Common myeloid progenitor, CD34-positive (primary cell): ENCODE data around the gene MED12L. TPM values are rescaled to one million over a fixed set of nuclear protein-coding genes. Genes with fewer than 3 reads are reported as not detected.

Source experiments
- CTCF ChIA-PET: fragments of 350-600 bp; sonication (Branson Sonifier 250); formaldehyde crosslinking; loops from one replicate; lab custom pipeline; 2021; ENCODE audit warnings: antibody characterized with exemption; lab: Charles Lee
- POLR2A ChIA-PET: fragments of 350-600 bp; sonication (Branson Sonifier 250); formaldehyde crosslinking; loops from one replicate; lab custom pipeline; 2021; ENCODE audit warnings: antibody characterized with exemption; lab: Charles Lee
- DNase-seq, 3 donors: peaks; one replicate each; pipeline versions ENCODE4 v3.0.0 to v3.0.0-alpha.2; 2013
- H3K27ac ChIP-seq, 2 experiments: 1 replicate in 1 of 2; 2 replicates in 1 of 2; pipeline ENCODE4 v1.7.0; 2013; ENCODE audit warnings: inconsistent platforms in 2 of 2, low read length in 2 of 2, mild to moderate bottlenecking in 2 of 2, low read depth in 1 of 2, moderate library complexity in 1 of 2; ENCODE audit not compliant: severe bottlenecking in 2 of 2, insufficient read depth in 1 of 2, poor library complexity in 1 of 2
- H3K27me3 ChIP-seq, 5 experiments: replicated peaks in 2 of 5; 1 replicate in 3 of 5; 2 replicates in 2 of 5; pipeline versions ENCODE4 v1.6.1 to v1.7.0; 2013; ENCODE audit warnings: low read length in 4 of 5, mild to moderate bottlenecking in 2 of 5, moderate library complexity in 2 of 5, inconsistent platforms in 1 of 5; ENCODE audit not compliant: insufficient read depth in 5 of 5, control insufficient read depth in 4 of 5
- H3K36me3 ChIP-seq, 4 experiments: 1 replicate in 2 of 4; 2 replicates in 2 of 4; pipeline versions ENCODE4 v1.6.1 to v1.7.0; 2013; ENCODE audit warnings: low read length in 3 of 4, control low read depth in 1 of 4, mild to moderate bottlenecking in 1 of 4; ENCODE audit not compliant: control insufficient read depth in 4 of 4, insufficient read depth in 4 of 4
- H3K4me1 ChIP-seq, 4 experiments: 1 replicate in 3 of 4; 2 replicates in 1 of 4; pipeline versions ENCODE4 v1.6.1 to v1.7.1; 2013; ENCODE audit warnings: low read length in 3 of 4, mild to moderate bottlenecking in 3 of 4, control low read depth in 1 of 4, inconsistent platforms in 1 of 4, moderate library complexity in 1 of 4; ENCODE audit not compliant: control insufficient read depth in 4 of 4, insufficient read depth in 4 of 4; ENCODE audit errors: control extremely low read depth in 1 of 4
- H3K4me3 ChIP-seq, 7 experiments: 1 replicate in 4 of 7; 2 replicates in 3 of 7; pipeline versions ENCODE4 v1.5.1 to v1.7.0; 2013; ENCODE audit warnings: mild to moderate bottlenecking in 7 of 7, low read length in 6 of 7, moderate library complexity in 6 of 7, inconsistent platforms in 2 of 7, low read depth in 2 of 7, control low read depth in 1 of 7; ENCODE audit not compliant: insufficient read depth in 4 of 7, control insufficient read depth in 1 of 7; ENCODE audit errors: extremely low read depth in 1 of 7
- H3K9me3 ChIP-seq, 5 experiments: 1 replicate in 4 of 5; 2 replicates in 1 of 5; pipeline versions ENCODE4 v1.6.1 to v1.7.1; 2013; ENCODE audit warnings: low read length in 4 of 5, mild to moderate bottlenecking in 2 of 5, inconsistent platforms in 1 of 5, low read depth in 1 of 5, moderate library complexity in 1 of 5; ENCODE audit not compliant: control insufficient read depth in 4 of 5, insufficient read depth in 2 of 5; ENCODE audit errors: control extremely low read depth in 1 of 5
- WGBS: methylation state at CpG from one replicate; pipeline ENCODE4 v1.1.5; 2013; ENCODE audit not compliant: insufficient coverage; 5-methylcytosine and 5-hydroxymethylcytosine counted together
- polyA plus RNA-seq: library from polyadenylated mRNA; unstranded; fragments of 120-200 nt; gene quantifications from one replicate; pipeline ENCODE4 v1.2.1, GENCODE V29; 2013

The MED12L gene
- 34.3 TPM for polyA plus RNA-seq

- H3K27me3 ChIP-seq: peaks cover 0 to 11% (median 0%) of the 10 kb centered on the region in 5 experiments
- ChIA-PET CTCF (interaction anchor here (0.5 to 17.3 kb wide), 29 partner anchors 8 to 1378 kb away, joined by 3 to 250 read pairs (median 6); no protein-coding TSS in a partner anchor), POLR2A (interaction anchor here (0.6 to 2.9 kb wide), 8 partner anchors 9 to 155 kb away, joined by 3 to 18 read pairs (median 4); no protein-coding TSS in a partner anchor)
These were observed at the start of gene MED12L for GRCh38 chr3:151085227-151085888. Gene MED12L (plus strand): TSS chr3:151085664. CDS start chr3:151086927, 1,263 bp downstream.

GRCh38 chr3:151037746-151038477, 47.6 kb upstream of the MED12L start:
- no peaks in the 10 kb centered on the region for H3K27me3 ChIP-seq
- H3K9me3 ChIP-seq: no peaks in the 10 kb centered on the region
- peak in 2 of 3 donors; percentile 16 to 28 for DNase-seq
- POLR2A ChIA-PET: interaction anchor here (0.6 kb wide), 1 partner anchor 18 kb away, joined by 3 read pairs; no protein-coding TSS in a partner anchor
- no peak overlapping the region for H3K4me3 ChIP-seq
- no peak overlapping the region for H3K27ac ChIP-seq
- 40% methylated on average over 2 of the region's 4 CpGs for WGBS
- H3K4me1 ChIP-seq: peaks cover 0 to 5% (median 0%) of the 10 kb centered on the region in 4 experiments
- CTCF ChIA-PET: interaction anchor here (0.6 to 1.1 kb wide), 2 partner anchors 28 to 140 kb away, joined by 3 read pairs; no protein-coding TSS in a partner anchor
- no peaks in the 10 kb centered on the region for H3K36me3 ChIP-seq

More at GRCh38 chr3:151085227-151085888, at the start of gene MED12L:
- Histone ChIP-seq H3K4me1 (peaks cover 4 to 36% (median 22%) of the 10 kb centered on the region in 4 experiments), H3K9me3 (no peaks in the 10 kb centered on the region), H3K27ac (peak within 1 kb of the TSS; percentile 65 to 80), H3K4me3 (peak within 1 kb of the TSS; percentile 56 to 93 (median 82)), H3K36me3 (peaks cover 0 to 5% (median 0%) of the 10 kb centered on the region in 4 experiments)
- DNase-seq: peak; percentile 89 to 91 (median 89)
- 0% methylated on average over 36 of the region's 84 CpGs for WGBS

GRCh38 chr3:151044706-151045105, 40.8 kb upstream of the MED12L start:
- Histone ChIP-seq H3K27ac (no peak overlapping the region), H3K36me3 (no peaks in the 10 kb centered on the region), H3K27me3 (no peaks in the 10 kb centered on the region), H3K4me3 (no peak overlapping the region), H3K9me3 (no peaks in the 10 kb centered on the region), H3K4me1 (peaks cover 0 to 17% (median 0%) of the 10 kb centered on the region in 4 experiments)
- no peak for DNase-seq
- ChIA-PET POLR2A (no interaction called here), CTCF (interaction anchor here (0.6 to 0.9 kb wide), 2 partner anchors 27 to 48 kb away, joined by 3 to 4 read pairs; no protein-coding TSS in a partner anchor)
- no CpG with 5 or more reads among the region's 1 CpG for WGBS

GRCh38 chr3:151047636-151048035, 37.8 kb upstream of the MED12L start:
- ChIA-PET CTCF (no interaction called here), POLR2A (no interaction called here)
- Histone ChIP-seq H3K4me1 (peaks cover 0 to 17% (median 0%) of the 10 kb centered on the region in 4 experiments), H3K4me3 (no peak overlapping the region), H3K27me3 (no peaks in the 10 kb centered on the region), H3K9me3 (no peaks in the 10 kb centered on the region), H3K27ac (no peak overlapping the region), H3K36me3 (no peaks in the 10 kb centered on the region)
- peak; percentile 10 to 20 (median 18) for DNase-seq

GRCh38 chr3:151051533-151051932, 33.9 kb upstream of the MED12L start:
- Histone ChIP-seq H3K4me3 (no peak overlapping the region), H3K27me3 (no peaks in the 10 kb centered on the region), H3K4me1 (peaks cover 0 to 4% (median 0%) of the 10 kb centered on the region in 4 experiments), H3K9me3 (no peaks in the 10 kb centered on the region), H3K27ac (no peak overlapping the region), H3K36me3 (no peaks in the 10 kb centered on the region)
- ChIA-PET POLR2A (no interaction called here), CTCF (no interaction called here)
- no peak for DNase-seq
- WGBS: no CpG with 5 or more reads among the region's 1 CpG

- DNase-seq: no peak
- Histone ChIP-seq H3K9me3 (no peaks in the 10 kb centered on the region), H3K36me3 (no peaks in the 10 kb centered on the region), H3K4me1 (no peaks in the 10 kb centered on the region), H3K27me3 (no peaks in the 10 kb centered on the region), H3K4me3 (no peak overlapping the region), H3K27ac (no peak overlapping the region)
- ChIA-PET CTCF (no interaction called here), POLR2A (no interaction called here)
- 100% methylated on average over 3 of the region's 4 CpGs for WGBS
These were observed 33.1 kb upstream of the MED12L start for GRCh38 chr3:151052346-151052745.
